ENCODE results near the gene ATP10B.

ATP10B gene

GRCh38 chr5:160693831-160694465, 158.1 kb downstream of the ATP10B start:
- DNase-seq (ENCODE audit: low read depth in 2 of 2) = no peak

- no peak for DNase-seq (ENCODE audit: low read depth in 2 of 2)
Observed at GRCh38 chr5:160692271-160692670, 159.7 kb downstream of the ATP10B start.

GRCh38 chr5:160685695-160686094, 166.3 kb downstream of the ATP10B start:
- no peak for DNase-seq (ENCODE audit: low read depth in 2 of 2)

- DNase-seq (ENCODE audit: low read depth in 2 of 2) = no peak
Observed at GRCh38 chr5:160685219-160685618, 166.8 kb downstream of the ATP10B start.

- DNase-seq (ENCODE audit: low read depth in 2 of 2) = no peak
Observed at GRCh38 chr5:160679567-160680309, 172.3 kb downstream of the ATP10B start.

GRCh38 chr5:160675988-160676387, 176.0 kb downstream of the ATP10B start:
- DNase-seq (ENCODE audit: low read depth in 2 of 2) = no peak

- DNase-seq (ENCODE audit: low read depth in 2 of 2) = no peak
Observed at GRCh38 chr5:160674901-160675300, 177.1 kb downstream of the ATP10B start.

- no peak for DNase-seq (ENCODE audit: low read depth in 2 of 2)
Observed at GRCh38 chr5:160672521-160672920, 179.5 kb downstream of the ATP10B start.

GRCh38 chr5:160668356-160668755, 183.7 kb downstream of the ATP10B start:
- no peak for DNase-seq (ENCODE audit: low read depth in 2 of 2)

GRCh38 chr5:160667160-160667559, 184.9 kb downstream of the ATP10B start:
- DNase-seq (ENCODE audit: low read depth in 2 of 2) = no peak

GRCh38 chr5:160665460-160665859, 186.6 kb downstream of the ATP10B start:
- DNase-seq (ENCODE audit: low read depth in 2 of 2) = no peak

- DNase-seq (ENCODE audit: low read depth in 2 of 2) = no peak
Observed at GRCh38 chr5:160660132-160660531, 191.9 kb downstream of the ATP10B start.

- no peak for DNase-seq (ENCODE audit: low read depth in 2 of 2)
Observed at GRCh38 chr5:160657622-160658458, 194.2 kb downstream of the ATP10B start.

- no peak for DNase-seq (ENCODE audit: low read depth in 2 of 2)
Observed at GRCh38 chr5:160657068-160657507, 194.9 kb downstream of the ATP10B start.

GRCh38 chr5:160655717-160656116, 196.3 kb downstream of the ATP10B start:
- no peak for DNase-seq (ENCODE audit: low read depth in 2 of 2)

- no peak for DNase-seq (ENCODE audit: low read depth in 2 of 2)
Observed at GRCh38 chr5:160651692-160652645, 200.0 kb downstream of the ATP10B start.

- no peak for DNase-seq (ENCODE audit: low read depth in 2 of 2)
Observed at GRCh38 chr5:160649304-160649703, 202.7 kb downstream of the ATP10B start.

GRCh38 chr5:160646033-160646432, 206.0 kb downstream of the ATP10B start:
- no peak for DNase-seq (ENCODE audit: low read depth in 2 of 2)

- DNase-seq (ENCODE audit: low read depth in 2 of 2) = no peak
Observed at GRCh38 chr5:160643616-160644240, 208.3 kb downstream of the ATP10B start.

- no peak for DNase-seq (ENCODE audit: low read depth in 2 of 2)
Observed at GRCh38 chr5:160641405-160641804, 210.6 kb downstream of the ATP10B start.

- no peak for DNase-seq (ENCODE audit: low read depth in 2 of 2)
Observed at GRCh38 chr5:160640406-160640805, 211.6 kb downstream of the ATP10B start.
